ENCODE measurements around the gene RXFP4. TPM values are rescaled to one million over a fixed set of nuclear protein-coding genes. Genes with fewer than 3 reads are reported as not detected.
"Not testable (repeated sequence)": the region's sequence is repeated elsewhere in the genome, so short reads cannot be mapped to it uniquely, and the experiment has no call there.

RXFP4 gene, protein sequence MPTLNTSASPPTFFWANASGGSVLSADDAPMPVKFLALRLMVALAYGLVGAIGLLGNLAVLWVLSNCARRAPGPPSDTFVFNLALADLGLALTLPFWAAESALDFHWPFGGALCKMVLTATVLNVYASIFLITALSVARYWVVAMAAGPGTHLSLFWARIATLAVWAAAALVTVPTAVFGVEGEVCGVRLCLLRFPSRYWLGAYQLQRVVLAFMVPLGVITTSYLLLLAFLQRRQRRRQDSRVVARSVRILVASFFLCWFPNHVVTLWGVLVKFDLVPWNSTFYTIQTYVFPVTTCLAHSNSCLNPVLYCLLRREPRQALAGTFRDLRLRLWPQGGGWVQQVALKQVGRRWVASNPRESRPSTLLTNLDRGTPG
- not detected in 2 replicates for total RNA-seq (2014; rRNA removed)
- not detected for polyA plus RNA-seq (2012)

DNA sequence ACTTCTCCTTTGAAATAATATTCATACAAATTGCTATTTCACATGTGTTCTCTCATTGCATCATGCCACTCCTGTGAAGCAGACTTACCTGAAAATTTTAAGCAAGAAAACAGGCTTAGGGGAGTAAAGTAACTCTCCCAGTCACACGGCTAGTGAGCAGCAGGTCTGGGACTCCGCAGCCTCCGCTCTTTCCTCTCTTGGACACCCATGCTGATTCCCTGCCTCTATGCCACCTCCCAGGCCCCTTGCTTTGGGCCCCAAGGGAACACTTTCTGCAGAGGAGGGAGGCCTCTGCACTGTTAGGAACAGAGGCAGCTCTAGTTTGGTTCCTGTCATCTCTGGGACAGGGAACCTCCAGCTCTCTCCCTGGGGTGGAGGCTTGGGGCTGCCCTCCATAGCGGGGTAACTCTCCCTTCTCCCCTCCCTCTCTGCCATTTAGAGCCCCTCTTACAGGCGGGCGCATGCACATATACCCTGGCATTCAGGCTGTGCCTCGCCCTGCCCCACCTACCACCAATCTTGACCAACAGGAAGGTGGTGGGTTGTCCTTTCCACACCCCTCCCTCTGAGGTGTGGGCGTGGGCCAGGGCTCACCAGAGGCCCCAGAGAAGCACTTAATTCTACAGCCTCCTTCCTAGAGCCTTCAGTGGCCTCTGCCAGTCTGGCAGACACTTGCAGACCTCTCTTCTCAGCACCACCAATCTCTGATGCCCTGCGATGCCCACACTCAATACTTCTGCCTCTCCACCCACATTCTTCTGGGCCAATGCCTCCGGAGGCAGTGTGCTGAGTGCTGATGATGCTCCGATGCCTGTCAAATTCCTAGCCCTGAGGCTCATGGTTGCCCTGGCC lies at the start of gene RXFP4:
Gene RXFP4, plus strand, starts transcription at position 646 of the 852 bp plus-strand sequence. Its CDS starts 72 bp downstream, at position 718.
- no peak for DNase-seq (ENCODE audit: low read depth)

DNA sequence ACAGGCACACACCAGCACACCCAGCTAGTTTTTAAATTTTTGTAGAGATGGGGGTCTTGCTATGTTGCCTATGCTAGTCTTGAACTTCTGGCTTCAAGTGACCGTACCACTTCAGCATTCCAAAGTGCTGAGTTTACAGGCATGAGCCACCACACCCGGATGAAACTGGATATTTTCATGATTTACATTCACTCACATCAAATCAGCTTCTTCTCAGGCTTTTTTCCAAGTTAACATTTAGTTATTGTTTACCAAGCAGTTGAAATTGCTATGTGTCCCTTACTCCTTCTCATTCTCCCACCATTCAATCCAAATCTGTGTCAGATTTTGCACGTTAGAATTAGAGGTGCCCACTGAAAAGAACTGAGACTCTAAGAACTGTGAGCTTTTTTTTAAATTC lies 48.6 kb upstream of the RXFP4 start:
- DNase-seq (ENCODE audit: low read depth) = peak; percentile 82

DNA sequence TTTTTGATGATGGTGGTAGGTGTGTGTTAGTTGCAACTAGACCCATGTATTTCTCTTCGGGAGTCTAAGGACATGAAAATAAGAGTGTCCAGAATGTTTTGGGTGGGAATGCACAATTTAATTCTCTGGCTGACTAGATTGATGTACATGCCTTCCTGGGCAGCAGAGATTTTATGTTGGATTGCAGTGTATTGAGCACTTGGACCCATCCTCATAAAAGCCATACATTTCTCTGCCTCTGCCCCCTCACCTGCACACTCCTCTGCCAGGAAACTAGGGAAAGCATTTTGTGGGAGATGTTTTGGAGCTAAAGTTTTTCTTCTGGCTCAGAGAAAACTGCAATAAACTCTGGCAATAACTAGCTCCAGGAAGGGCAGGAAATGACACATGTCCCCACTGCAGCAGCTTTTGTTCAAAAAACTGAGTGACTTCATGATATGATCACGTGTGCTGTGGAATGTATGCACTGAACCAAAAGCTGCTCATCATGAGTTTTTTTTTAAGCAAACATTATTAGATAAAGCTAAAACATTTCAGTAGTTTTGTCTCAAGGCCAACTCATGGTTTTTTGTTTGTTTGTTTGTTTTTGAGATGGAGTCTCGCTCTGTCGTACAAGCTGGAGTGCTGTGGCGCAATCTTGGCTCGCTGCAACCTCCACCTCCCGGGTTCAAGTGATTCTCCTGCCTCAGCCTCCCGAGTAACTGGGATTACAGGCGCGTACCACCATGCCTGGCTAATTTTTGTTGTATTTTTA lies 47.9 kb upstream of the RXFP4 start:
- DNase-seq (ENCODE audit: low read depth) = peak; percentile 92

DNA sequence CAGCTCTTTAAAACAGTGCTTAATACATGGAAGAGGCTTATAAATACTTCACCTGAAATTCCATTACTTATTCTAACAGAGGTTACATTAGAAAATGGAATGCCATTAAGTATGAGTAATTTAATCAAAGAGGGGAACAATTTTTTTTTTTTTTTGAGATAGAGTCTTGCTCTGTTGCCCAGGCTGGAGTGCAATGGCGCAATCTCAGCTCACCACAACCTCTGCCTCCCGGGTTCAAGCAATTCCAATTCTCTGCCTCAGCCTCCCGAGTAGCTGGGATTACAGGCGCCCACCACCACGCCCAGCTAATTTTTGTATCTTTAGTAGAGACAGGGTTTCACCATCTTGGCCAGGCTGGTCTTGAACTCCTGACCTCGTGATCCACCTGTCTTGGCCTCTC lies 45.8 kb upstream of the RXFP4 start:
- DNase-seq (ENCODE audit: low read depth) = not testable (repeated sequence)

DNA sequence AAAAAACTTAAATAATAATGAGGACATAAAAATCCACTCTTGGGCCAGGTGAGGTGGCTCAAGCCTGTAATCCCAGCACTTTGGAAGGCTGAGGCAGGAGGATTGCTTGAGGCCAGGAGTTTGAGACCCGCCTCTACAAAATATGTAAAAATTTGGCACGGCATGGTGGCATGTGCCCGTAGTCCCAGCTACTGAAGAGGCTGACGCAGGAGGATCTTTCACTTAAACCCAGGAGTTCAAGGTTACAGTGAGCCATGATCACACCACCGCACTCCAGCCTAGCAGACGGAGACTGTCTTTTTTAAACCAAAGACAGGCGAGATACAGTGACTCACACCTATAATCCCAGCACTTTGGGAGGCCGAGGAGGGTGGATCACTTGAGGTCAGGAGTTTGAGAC lies 45.0 kb upstream of the RXFP4 start:
- DNase-seq (ENCODE audit: low read depth) = not testable (repeated sequence)

DNA sequence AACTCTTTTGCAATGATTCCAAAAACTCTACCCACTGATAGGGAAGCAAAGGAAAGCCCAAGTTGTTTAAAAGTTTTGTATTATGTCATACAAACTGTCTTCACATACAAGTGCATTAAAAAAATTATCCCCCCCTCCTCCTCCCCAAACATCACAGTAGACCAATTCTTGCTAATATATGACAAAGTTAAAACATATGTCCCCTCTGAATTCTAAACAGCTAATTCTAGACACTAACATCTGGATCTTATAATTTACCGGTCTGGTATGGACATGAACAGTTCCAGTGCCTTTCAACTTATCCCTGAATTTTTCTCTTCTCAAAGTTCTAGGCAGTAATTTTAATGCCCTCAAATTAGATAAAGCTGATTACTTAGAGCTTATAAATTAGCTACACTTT lies 43.7 kb upstream of the RXFP4 start:
- DNase-seq (ENCODE audit: low read depth) = no peak

DNA sequence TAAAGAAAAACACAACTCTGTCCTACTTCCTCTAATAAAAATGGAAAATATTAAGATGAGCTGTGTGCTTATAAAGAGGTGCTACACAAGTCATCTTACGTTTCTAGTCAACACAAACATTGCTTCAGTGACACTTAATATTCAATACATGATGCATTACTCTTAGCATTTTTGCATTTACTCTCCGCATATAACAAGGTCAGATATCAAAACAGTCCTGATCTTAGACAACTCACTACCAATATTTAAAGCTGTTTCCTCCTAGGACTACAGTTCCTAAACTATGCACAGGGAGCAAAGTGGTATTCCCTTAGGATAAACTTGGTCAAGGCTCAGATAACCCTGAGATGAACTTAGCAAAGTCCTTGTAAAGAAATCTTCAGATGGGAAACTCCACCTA lies 42.5 kb upstream of the RXFP4 start:
- DNase-seq (ENCODE audit: low read depth) = no peak

DNA sequence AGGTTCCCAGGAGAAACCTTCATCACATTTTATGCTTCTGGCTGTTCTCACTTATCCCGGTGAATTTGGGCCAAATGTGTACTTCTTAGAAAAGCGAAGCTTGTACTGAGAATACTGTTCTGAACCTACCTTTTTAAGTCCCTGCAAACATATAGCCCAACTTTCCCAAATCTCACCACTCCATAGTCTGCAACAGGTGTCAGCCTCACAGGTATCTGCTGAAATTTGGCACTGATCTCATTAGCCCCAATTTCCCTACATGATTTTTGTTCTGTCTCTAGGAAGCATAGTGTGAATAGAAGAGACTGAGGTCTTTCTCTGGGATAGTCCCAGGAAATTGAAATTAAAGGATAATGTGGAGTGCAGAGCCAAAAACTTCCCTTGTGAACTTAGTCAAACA lies 41.8 kb upstream of the RXFP4 start:
- DNase-seq (ENCODE audit: low read depth) = no peak

DNA sequence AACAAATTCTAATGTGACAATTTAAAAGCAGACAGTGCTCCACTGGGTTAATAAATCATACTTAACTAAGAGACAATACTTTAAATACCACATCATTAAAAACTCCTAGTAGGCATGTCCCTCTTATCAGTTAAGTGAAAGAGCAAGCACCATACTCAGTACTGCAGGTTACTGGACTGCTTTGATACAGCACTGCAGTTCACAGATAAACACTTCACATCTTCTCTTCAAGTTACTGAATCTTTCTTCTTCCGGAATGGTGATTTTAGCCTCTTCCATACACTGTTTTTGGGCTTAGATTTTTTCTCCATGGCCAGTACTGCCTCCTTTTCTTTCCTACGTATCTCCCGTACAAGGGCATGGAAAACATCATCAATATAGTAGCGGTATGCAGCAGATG lies 41.3 kb upstream of the RXFP4 start:
- no peak for DNase-seq (ENCODE audit: low read depth)

DNA sequence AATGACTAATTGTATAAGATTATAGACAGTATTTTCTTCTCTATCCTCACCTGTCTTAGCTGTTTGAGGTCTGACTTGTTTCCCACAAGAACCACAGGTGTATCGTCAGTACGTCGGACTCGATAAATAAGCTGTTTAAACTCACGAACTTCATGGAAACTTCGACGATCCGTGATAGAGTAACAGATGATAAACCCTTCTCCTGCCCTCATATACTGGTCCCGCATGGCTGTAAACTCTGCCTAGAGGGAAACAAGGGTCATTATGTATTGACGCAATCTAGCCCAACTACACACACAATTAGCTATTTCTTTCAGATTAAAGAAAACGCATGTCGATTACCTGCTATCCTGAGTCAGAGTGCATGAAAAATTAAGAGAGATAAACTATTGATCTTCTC lies 37.2 kb upstream of the RXFP4 start:
- DNase-seq (ENCODE audit: low read depth) = no peak

DNA sequence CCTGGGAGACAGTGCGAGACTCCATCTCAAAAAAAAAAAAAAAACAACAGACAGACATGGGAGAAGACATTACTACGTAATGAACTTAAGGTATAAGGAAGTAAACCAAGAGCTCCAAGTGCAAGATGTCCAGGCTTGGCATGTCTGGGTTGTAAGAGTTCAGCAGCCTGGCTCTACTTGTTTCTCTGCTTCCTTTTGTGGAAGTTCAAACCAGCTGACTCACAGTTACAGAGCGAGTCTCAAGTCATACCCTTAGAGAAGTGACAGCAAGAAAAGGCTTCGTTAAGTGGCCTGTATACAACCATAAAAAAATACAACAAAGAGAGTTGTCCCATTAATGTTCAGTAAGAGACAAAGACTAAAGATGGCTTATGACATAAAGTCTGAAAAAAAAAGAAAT lies 31.5 kb upstream of the RXFP4 start:
- peak; percentile 34 for DNase-seq (ENCODE audit: low read depth)

DNA sequence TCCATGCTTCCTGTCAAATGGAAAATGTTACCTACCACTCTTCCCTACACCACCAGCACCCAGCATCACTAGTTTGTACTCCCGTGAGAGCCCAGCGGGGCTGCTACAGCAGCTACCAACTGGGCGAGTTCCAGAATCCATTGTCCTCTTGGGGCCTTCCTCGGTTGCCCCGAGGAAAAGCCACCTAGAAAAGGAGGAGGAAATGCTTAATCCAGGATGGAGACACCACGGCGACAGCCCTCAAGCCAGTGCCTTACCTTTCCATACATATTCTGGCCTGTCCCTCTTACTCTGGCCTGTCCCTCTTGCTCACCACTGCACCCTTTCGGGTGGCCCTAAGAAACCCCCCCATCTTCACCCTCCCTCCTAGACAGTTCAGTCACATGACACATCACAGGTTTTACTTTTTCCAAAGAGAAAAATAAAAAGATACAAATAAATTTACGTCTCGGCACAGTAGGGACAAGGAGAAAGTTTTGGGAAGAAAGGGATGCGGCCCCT lies 30.8 kb upstream of the RXFP4 start:
- peak; percentile 45 for DNase-seq (ENCODE audit: low read depth)

DNA sequence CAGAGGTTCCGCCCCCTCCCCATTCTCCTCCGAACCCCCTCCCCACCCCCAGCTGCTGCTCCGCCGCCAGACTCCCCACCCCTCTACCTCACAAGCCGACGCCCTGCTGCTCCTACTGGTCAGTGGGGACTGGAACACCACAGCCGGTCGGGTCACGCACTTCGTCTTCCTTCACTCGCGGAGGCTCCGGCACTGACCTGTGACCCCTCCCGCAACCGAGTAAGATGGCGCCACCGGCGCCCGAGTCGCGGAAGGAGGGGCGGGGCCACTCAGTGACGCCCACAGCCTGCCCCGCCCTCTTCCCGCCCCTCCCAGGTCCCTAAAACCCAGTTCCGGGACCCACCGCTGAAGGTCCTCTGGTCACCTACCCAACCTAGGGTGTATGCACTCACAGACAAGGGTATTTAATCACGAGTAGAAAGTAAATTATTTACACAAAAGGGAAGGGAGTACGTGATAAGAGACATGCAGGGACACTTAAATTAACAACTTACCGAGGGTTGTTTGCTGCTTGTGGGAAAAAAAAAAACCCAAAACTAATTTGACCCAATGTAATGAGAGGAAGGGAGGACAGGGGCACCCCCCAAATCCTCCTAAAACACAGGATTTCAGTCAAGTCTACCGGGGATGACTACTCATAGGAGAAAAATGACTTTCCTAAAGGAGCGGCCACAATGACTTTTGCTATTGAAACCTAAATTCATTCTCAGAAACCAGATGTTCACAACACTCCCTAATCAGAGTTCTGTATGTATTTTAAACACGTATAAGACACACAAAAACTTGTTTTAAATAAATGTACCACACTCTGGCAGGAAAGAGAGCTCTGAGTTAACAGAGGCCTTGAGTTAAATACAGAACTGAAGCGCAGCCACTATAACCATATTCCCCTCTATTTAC lies 30.0 kb upstream of the RXFP4 start, which contains the start of gene RIT1:
Gene RIT1, minus strand, starts transcription at position 194 of the 900 bp plus-strand sequence. CDS start 588 bp downstream, outside the sequence.
- peak; percentile 76 for DNase-seq (ENCODE audit: low read depth)

DNA sequence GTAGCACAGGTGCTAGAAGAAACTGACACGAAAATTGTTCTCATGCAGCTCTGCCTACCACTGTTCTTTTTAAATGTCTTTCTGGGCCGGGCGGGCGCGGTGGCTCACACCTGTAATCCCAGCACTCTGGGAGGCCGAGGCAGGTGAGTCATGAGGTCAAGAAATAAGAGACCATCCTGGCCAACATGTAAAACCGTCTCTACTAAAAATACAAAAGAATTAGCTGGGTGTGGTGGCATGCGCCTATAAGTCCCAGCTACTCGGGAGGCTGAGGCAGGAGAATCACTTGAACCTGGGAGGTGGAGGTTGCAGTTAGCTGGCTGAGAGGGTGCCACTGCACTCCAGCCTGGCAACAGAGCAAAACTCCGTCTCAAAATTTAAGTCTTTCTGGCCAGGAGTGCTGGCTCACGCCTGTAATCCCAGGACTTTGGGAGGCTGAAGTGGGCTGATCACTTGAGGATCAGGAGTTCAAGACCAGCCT lies 29.3 kb upstream of the RXFP4 start:
- no peak for DNase-seq (ENCODE audit: low read depth)

DNA sequence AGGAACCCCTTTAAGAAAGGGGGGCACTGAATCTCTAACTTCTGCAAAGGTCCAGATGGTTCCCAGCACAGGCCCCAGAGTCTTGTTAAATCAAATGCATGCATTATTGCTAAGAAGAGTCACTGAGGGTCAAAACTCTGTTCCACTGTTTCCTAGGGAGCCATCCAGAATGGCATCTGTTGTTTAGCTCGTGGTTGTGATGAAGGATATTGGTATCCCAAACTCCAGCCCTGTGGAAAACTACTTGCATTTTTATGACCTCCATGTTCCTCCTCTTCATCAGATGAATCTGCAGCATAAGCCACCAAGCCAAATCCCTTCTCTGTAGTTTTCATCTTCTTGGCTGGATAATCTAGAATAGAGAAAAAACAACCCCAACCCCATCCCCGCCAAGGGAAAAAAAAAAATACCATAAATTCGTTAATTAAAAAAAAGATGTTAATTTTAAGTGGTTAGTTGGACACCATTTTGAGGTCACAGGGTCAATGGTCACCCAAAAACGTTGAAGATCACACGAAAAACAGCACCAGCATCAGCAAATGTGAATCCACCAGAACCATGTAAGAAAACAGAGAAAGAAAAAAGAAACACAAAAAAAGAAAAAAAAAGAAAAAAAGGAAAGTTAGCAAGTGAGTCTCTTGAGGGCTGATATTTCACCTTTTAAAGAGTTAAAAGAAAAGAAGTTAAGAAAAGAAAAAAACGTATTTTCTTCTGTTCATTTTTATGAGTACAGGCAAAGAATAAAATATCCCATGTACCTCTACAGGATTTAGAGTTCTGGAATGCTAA lies 27.3 kb upstream of the RXFP4 start:
- peak; percentile 78 for DNase-seq (ENCODE audit: low read depth)

DNA sequence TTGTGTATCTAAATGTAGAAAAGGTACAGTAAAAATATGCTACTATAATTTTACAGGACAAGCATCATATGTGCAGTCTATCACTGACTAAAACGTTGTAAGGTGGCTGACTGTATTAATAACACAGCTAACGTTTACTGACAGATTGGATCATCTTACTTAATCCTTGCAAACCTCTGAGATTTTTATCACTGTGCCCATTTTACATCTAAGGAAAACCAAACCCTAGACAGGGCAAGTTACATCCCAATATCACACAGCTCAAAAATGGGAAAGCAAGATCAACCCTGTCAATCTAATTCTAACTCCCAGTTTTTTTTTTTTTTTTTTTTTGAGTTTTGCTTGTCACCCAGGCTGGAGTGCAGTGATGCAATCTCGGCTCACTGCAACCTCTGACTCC lies 22.8 kb upstream of the RXFP4 start:
- DNase-seq (ENCODE audit: low read depth) = no peak

DNA sequence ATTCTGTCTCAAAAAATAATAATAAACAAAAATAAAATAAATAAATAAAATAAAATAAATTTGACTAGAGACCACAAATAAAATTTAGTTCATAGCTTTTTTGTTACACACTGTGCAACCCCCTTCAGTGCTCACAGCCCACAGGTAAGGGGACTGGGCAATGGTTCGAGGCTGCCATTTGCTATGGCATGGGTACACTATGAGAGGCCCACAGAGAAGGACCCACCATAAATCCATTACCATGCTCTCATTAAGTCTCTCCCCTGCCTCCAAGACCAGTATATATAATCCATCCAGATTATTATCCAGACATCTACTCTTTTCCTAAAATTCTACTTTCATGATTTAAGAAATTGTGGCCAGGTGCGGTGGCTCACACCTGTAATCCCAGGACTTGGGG lies 21.6 kb upstream of the RXFP4 start:
- no peak for DNase-seq (ENCODE audit: low read depth)

DNA sequence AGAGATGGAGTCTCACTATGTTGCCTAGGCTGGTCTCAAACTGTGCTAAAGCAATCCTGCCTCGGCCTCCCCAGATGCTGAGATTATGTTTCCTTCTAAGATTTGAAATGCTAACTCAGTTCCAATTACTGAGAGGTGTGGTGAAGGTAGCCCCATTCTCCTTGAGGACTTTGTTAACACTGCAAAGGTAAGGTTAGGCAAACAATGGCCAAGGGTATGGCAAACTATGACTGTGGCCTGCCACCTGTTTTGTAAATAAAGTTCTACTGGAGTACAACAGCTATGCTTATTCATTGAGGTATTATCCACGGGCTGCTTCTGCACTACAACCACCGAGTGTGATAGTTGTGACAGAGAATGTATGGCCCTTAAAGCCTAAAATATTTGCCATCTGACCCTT lies 20.7 kb upstream of the RXFP4 start:
- DNase-seq (ENCODE audit: low read depth) = no peak

DNA sequence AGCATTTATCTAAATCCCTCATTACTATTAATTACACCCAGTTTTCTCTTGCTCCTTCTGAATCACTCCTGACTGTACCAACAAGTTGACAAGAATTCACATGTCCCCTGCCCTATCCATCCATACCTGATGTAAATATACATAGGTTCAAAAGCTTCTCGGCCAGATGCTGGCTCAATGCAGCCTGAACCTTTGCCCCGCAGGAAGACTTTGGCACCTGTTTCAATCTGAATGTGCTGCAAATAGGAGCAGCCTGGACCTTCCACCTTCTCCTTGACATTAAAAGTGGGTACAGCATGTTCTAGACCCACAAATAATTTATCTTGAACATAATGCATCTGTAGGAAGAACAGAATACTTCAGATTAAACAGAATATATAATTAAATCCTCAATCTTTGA lies 15.9 kb upstream of the RXFP4 start:
- DNase-seq (ENCODE audit: low read depth) = no peak

DNA sequence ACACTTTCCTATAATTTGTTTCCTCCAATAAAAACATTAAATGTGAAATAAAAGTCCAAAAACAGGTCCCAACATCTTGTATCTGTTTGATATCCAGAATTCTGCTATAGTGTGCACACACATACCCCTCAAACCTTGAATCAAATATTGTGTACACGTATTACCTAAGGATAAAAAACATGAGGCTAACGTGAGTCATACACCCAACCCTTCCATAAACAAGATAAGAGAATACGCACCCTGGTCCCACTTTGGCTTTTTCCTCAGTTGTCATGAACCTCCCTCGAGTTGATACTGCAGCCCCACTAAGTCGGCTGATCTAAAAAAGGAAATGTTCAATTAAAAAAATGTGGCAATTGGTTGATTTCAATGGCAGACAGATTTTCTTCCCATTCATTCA lies 12.4 kb upstream of the RXFP4 start:
- DNase-seq (ENCODE audit: low read depth) = no peak

All from LHCN-M2 (cell line).